HFFc6 (cell line): ENCODE measurements around the gene CCDC63. TPM values are rescaled to one million over a fixed set of nuclear protein-coding genes. Genes with fewer than 3 reads are reported as not detected.

Experiments
- DNase-seq: peaks from one replicate; pipeline ENCODE4 v3.0.0-alpha.2; 2018
- H3K27ac Mint-ChIP-seq: 2 replicates; pipeline ENCODE4 v1.8.0; 2020; ENCODE audit warnings: mild to moderate bottlenecking, mixed read lengths
- H3K27me3 Mint-ChIP-seq: 2 replicates; pipeline ENCODE4 v1.8.0; 2021; ENCODE audit warnings: mild to moderate bottlenecking, moderate library complexity, mixed read lengths; ENCODE audit not compliant: insufficient read depth
- H3K36me3 Mint-ChIP-seq: 2 replicates; pipeline ENCODE4 v1.8.0; 2021; ENCODE audit warnings: low read depth, mixed read lengths
- H3K4me1 Mint-ChIP-seq: 2 replicates; pipeline ENCODE4 v1.8.0; 2020; ENCODE audit warnings: low read depth, mixed read lengths
- H3K4me3 Mint-ChIP-seq: 2 replicates; pipeline ENCODE4 v1.8.0; 2020; ENCODE audit warnings: mild to moderate bottlenecking, moderate library complexity, mixed read lengths
- H3K9me3 Mint-ChIP-seq: 2 replicates; pipeline ENCODE4 v1.8.0; 2020; ENCODE audit warnings: mild to moderate bottlenecking, mixed read lengths
- CTCF ChIP-seq: fragments of 200-600 bp; sonication (generic); IDR thresholded peaks from 2 replicates; pipeline ENCODE4 v1.5.0; 2021; ENCODE audit warnings: antibody characterized with exemption, mild to moderate bottlenecking
- total RNA-seq, 6 experiments: library from RNA; stranded (reverse); fragmentation: NEBNext Ultra II Directional; extraction: Animal tissue kit (Norgen Biotek cat#: 25700); gene quantifications; 2 replicates in 1 of 6; 3 replicates in 5 of 6; pipeline ENCODE4 v1.2.3, GENCODE V29; 2021

Gene CCDC63
- total RNA-seq, 6 experiments from 2014 or later, result not detected

- Mint-ChIP-seq H3K27ac (no peak overlapping the region), H3K9me3 (no peaks in the 10 kb centered on the region), H3K36me3 (no peaks in the 10 kb centered on the region), H3K27me3 (peaks cover 21% of the 10 kb centered on the region), H3K4me3 (no peak overlapping the region), H3K4me1 (peaks cover 9% of the 10 kb centered on the region)
- TF ChIP-seq CTCF, result no peak
- no peak for DNase-seq
Observed at GRCh38 chr12:110824342-110824741, 22.4 kb upstream of the CCDC63 start.

- TF ChIP-seq CTCF, result no peak
- peaks cover 21% of the 10 kb centered on the region for H3K27me3 Mint-ChIP-seq
- H3K9me3 Mint-ChIP-seq, result no peaks in the 10 kb centered on the region
- H3K4me1 Mint-ChIP-seq, result peaks cover 9% of the 10 kb centered on the region
- no peaks in the 10 kb centered on the region for H3K36me3 Mint-ChIP-seq
- H3K4me3 Mint-ChIP-seq, result no peak overlapping the region
- no peak for DNase-seq
- no peak overlapping the region for H3K27ac Mint-ChIP-seq
Observed at GRCh38 chr12:110825530-110825929, 21.3 kb upstream of the CCDC63 start.

- Mint-ChIP-seq H3K36me3 (no peaks in the 10 kb centered on the region), H3K4me1 (peaks cover 9% of the 10 kb centered on the region), H3K27ac (no peak overlapping the region), H3K4me3 (peak overlapping the region; percentile 84), H3K27me3 (peaks cover 24% of the 10 kb centered on the region), H3K9me3 (no peaks in the 10 kb centered on the region)
- TF ChIP-seq CTCF, result peak; percentile 93
- DNase-seq, result peak; percentile 73
Observed at GRCh38 chr12:110826592-110827200, 20.1 kb upstream of the CCDC63 start.

- H3K9me3 Mint-ChIP-seq, result no peaks in the 10 kb centered on the region
- DNase-seq, result no peak
- no peaks in the 10 kb centered on the region for H3K36me3 Mint-ChIP-seq
- H3K27me3 Mint-ChIP-seq, result peaks cover 13% of the 10 kb centered on the region; the same call in 1 of the 2 replicates
- H3K27ac Mint-ChIP-seq, result no peak overlapping the region
- H3K4me1 Mint-ChIP-seq, result peaks cover 9% of the 10 kb centered on the region
- peak overlapping the region; percentile 19; the same call in 1 of the 2 replicates for H3K4me3 Mint-ChIP-seq
- no peak for TF ChIP-seq CTCF
Observed at GRCh38 chr12:110829308-110829707, 17.5 kb upstream of the CCDC63 start.

GRCh38 chr12:110836291-110836690, 10.5 kb upstream of the CCDC63 start:
- no peak for DNase-seq
- peaks cover 6% of the 10 kb centered on the region for H3K4me1 Mint-ChIP-seq
- no peak overlapping the region for H3K27ac Mint-ChIP-seq
- no peak overlapping the region for H3K4me3 Mint-ChIP-seq
- no peaks in the 10 kb centered on the region for H3K36me3 Mint-ChIP-seq
- H3K9me3 Mint-ChIP-seq, result no peaks in the 10 kb centered on the region; the same call in 1 of the 2 replicates
- no peak for TF ChIP-seq CTCF
- H3K27me3 Mint-ChIP-seq, result peaks cover 28% of the 10 kb centered on the region
